HUDEP-2 (cell line): Measurements from ENCODE around the gene EPB41L4B.
A peak's percentile ranks its signal among the peaks of the same experiment; 100 is the strongest.
"Not testable (repeated sequence)": the region's sequence is repeated elsewhere in the genome, so short reads cannot be mapped to it uniquely, and the experiment has no call there.

Source experiments
- DNase-seq, 76 experiments: peaks; one replicate each; lab custom pipeline; 2025; ENCODE audit not compliant: unreplicated experiment in 76 of 76; lab: John Stamatoyannopoulos, UW

EPB41L4B gene

DNA sequence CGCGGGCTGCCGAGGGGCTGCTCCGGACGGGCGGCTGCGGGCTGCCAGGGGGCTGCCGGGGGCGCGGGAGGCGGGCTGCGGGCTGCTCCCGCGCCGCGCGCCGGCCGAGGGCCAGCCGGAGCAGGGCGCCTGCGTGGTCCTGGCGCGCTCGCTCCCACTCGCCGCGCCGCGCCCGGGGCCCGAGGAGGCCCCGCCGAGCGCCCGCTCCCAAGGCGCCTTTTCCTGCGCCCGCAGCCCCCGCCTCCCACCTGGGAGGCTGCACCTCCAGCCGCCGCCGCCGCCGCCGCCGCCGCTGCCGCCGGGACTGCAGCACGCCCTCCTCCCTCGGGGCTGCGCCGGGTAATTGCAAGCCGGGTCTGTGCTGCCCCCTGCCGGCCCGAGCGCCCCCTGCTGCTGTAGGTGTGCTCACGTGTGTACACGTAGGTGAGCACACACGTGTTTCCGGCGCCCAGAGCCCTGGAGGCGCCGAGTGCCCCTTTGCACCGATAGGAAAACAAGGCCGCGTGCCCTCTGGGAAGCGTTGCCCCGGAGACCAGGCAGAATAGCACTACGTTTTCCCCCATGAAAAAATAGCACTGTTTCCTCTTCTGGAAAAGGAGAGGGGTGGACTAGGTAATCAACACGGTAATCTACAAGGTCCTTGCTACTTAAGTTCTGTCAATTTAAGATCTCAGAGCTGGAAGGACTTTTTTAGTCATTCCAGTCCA lies at the start of gene EPB41L4B:
EPB41L4B (minus strand) TSS at position 318 of the 707 bp plus-strand sequence. CDS start 613 bp downstream, outside the sequence.
- peak in 73 of 76 experiments; percentile 28 to 90 (median 78) for DNase-seq

DNA sequence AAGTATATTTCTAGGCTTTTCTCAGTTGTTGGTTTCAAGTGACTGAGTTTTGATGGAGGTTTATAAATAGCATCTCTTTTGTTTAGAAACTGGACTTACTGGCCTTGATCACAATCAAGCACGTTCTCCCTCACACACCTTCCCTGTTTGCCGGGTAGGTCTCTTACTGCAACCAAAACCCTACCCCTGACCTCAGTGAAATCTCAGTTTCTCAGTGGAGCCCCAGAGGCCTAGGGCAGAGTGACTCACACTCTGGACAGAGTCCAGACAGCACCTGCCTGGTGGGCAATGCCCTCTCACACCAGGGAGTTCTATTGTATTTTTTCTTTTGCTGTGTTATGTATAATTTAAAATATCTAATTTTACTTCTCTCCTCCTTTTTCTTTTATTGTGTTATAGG lies 48.4 kb upstream of the EPB41L4B start:
- DNase-seq = no peak

DNA sequence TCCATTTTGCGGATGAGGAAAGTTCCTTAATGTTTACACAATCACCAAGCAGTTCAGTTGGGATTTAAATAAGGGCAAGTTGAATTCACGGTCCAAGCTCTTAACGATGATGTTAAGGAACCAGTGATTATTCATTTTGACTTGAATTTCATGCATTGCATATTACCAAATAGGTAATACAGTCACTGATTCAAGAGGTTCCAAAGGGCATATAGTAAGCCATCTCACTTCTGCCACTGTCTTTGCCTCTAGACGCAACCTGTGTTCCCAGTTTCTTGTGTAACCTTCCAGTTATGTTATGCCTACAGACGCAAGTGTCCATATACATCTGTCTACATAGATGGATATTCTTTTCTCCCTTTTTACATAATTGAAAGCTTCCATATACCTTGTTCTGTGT lies 39.9 kb upstream of the EPB41L4B start:
- DNase-seq = no peak

DNA sequence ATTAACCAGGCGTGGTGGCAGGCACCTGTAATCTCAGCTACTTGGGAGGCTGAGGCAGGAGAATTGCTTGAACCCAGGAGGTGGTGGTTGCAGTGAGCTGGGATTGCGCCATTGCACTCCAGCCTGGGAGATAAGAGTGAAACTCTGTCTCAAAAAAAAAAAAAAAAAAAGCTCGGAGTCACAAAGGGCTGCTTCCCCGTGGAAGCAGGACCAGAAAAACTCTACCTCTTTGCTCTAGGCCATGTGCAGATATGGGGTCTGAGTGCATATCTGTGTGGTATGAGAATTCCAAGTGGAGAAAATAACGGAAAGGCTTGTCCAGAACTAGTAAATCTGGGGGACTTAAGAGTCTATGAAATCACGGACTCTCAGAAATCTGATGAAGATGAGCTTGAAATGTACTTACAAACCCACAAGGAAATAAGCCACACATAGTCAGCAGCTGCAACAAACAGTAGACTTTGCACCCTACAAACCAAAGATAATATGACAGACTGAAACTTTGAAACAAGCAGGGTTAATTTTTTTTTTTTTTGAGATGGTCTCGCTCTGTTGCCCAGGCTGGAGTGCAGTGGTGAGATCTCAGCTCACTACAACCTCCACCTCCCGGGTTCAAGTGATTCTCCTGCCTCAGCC lies 38.2 kb upstream of the EPB41L4B start:
- DNase-seq = not testable (repeated sequence)

DNA sequence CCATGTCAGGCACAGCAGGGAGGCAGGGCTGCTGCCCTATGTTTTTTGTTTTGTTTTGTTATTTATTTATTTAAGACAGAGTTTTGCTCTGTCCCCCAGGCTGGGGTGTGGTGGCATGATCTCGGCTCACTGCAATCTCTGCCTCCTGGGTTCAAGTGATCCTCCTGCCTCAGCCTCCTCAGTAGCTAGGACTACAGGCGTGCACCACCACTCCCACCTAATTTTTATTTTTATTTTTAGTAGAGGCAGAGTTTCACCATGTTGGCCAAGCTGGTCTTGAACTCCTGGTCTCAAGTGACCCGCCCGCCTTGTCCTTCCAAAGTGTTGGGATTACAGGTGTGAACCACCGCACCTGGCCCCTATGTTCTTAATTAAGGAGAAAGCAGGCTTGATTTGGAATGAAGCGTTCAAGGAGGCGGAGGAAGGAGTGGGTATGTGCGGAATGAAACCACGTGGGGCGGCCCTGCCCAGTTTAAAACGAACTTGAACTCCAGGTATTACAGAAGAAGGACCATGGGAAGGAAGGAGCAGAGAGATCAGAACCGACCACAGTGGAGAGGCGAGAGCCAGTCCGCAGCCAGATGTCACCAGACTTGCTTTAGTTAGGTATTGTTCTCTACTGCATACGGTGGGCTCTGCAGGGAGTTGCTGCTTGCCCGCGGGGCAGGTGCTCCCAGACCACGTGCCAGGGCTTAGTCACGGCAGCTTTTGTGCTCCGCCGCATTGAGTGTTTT lies 34.9 kb upstream of the EPB41L4B start:
- no peak for DNase-seq

DNA sequence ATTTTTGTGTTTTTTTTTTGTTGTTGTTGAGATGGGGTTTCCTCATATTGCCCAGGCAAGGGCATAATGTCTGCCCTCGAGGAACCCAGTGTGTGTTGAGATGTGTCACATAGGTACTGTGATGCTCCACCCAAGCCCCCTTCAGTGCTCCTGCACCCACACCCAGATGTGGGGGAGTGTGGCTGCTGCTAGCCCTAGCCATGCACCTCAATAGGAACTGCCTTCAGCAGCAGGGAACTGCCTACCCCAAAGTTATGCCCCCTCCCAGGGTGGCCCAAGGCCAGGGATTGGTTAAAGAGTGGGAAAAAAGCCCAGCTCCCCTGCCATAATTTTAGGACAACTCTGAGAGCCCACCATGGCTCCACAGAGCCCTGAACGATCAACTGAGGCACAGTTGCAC lies 33.3 kb upstream of the EPB41L4B start:
- DNase-seq = no peak

DNA sequence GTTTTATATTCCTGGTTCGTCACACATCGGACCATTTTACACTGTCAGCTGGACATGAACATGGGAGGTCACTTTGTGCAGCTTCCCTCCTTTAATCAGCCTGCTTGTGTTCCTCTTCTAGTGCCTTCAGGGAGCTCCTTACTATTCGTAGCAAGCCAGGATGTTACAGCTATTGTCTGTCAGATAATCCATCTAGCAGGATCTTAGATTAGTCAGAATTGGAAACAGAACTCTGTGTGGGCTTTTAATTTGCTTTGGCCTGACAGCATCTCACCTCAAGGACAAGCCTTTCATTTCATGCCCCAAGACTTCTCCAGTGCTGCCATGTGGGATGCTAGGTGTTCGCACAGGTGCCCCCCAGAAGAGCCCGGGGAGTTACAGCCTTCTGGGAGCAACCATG lies 30.2 kb upstream of the EPB41L4B start:
- DNase-seq = no peak

DNA sequence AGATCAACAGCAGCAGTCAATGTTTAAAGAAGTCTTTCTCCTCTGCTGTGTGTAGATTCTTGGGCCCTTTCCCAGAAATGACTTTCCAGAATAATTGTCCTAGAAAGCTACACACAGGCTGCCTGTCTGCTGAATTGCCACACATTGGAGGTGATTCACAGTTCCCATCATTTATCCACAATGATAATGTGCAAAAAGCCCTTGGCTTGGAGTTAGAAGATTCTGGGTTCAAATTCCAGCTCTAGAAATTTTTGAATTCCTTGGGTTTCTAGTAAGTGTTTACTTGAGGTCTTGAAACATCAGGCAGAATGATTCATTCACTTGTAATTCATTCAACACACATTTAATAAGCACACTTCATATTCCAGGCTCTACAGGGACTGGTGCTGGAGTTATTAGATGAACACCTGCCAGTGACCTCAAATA lies 28.6 kb upstream of the EPB41L4B start:
- no peak for DNase-seq

DNA sequence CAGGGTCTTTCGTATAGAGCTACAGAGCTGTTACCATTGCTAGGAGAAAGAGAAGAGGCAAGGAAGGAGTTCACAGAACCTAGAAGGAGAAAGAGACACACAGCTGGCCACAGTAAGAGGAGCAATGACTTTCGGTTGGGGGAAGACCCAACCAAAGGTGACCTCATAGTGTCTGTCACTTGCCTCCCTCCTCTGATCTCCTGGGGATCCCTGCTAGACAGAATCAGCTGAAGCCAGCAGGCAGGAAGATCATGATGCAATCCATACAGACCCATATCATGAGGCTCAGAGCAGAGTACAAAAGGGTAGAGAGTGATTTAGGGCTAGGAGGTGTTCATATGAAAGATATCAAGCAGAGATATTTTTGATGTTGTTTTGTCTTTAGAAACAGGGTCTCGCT lies 26.0 kb upstream of the EPB41L4B start:
- DNase-seq = no peak

DNA sequence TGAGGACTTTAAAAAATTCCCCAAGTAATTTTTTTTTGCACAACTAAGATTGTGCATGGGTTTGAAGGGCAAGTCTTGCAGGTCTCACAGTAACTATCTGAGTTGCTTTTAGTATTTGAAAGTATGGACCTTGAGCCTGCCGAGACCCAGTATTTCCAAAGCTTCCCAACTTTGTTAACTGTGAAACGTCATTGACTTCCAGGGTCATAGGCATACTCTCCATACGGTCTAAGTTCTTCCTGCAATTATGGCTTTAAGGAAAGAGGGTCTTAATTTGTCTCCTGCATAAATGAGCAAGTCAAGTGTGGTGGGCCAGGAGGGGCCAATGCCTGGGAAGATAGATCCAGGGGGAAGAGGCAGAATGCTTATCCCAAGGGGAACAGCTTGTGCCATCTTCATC lies 24.0 kb upstream of the EPB41L4B start:
- DNase-seq = no peak

DNA sequence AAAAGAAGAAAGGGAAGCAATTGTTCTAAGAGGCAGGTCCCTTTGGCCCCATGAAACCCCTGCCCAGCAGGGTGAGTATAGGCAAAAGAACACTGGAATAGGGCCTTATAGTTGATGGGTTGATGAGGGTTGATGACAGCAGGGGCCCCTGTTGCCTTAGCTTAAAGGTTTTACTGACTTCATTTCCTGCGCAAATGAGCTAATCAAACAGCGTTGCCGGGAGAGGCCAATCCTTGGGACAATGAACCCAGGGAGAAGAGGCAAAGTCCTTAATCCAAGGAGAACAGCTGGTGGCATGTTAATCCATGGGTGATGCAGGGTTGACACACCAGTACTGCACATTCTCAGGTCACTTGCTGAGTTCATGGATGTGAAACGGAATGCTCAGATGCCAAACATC lies 22.0 kb upstream of the EPB41L4B start:
- DNase-seq = no peak

DNA sequence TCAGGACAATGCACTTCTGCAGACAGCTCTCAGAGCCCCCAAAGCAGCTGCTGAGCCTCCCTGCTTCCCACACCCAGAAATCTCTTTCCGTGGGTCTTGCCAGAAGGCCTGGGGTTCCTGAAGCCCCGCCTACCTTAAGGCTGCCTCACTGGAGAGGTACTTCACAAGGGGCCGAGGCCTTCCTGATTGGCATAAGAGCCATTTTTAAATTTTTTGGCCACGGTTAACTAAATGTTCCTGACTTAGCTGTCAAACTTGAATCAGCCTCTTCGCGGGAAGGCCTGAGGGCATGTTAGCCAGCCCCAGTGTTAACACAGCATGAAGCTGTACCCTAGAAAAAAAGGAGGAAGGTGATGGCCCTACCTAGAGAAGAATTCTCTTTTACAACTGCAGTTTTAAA lies 20.7 kb upstream of the EPB41L4B start:
- no peak for DNase-seq

DNA sequence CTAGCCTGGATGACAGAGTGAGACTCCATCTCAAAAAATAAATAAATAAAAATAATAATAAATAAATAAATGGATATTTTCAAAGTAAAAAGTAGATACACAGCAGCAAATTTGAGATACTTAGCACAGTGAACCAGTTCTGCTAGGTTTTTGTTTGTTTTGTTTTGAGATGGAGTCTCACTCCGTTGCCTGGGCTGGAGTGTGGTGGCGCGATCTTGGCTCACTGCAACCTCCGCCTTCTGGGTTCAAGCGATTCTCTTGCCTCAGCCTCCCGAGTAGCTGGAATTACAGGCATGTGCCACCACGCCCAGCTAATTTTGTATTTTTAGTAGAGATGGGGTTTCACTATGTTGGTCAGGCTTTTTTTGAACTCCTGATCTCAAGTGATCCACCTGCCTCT lies 20.1 kb upstream of the EPB41L4B start:
- DNase-seq = not testable (repeated sequence)

DNA sequence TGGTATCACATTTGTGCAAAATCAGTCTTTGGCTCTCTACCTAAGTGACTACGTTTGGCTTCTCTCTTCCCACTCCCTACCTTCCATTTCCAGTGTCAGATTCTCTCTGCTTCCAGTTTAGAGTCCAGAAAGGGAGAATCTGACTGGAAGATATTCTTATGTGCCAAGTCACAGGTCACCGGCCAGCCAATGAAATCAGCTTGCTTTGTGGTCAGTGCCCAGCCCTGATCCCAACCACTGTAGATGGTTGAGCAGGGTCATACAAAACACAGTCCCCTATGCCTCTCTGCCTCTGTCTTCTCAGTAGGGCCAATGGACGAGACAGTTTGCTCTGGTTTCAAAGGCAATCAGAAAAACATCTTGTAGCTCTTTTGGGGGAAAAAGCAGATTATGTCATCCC lies 15.6 kb upstream of the EPB41L4B start:
- no peak for DNase-seq

DNA sequence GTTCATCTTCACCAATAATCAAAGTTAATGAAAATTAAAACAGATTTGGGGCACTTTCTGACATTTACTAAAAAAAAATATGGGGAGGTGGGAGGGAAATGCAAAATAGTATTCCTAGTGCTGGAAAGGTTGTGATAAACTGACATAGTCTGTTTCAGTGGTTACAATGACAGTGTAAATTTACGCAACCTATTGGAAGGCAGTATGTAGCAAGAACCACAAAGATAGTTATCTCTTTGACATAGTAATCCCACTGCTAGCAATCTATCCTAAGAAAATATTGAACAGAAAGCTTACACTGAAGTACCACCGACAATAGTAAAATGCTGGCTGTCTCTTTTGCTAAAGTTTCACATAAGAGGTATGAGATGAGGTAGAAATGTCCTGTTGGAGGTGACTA lies 15.1 kb upstream of the EPB41L4B start:
- no peak for DNase-seq

DNA sequence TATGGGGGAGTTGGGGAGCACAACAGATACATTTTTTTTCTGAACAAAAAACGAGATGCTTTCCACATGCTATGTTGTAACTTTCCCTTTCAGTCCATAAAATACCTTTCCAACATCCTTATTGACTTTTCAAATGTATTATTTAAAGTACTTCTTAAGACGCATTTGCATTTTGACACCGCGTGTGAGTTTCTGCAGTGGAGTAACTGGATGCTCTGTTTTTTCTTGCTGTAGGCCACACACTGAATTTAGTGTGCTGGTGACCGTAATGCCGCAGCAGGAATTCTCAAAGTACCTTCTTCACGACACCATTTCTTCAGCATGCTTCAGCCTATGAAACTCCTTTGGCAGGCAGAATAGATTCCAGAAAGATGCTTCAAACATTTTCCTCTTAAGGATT lies 14.3 kb upstream of the EPB41L4B start:
- DNase-seq = no peak

DNA sequence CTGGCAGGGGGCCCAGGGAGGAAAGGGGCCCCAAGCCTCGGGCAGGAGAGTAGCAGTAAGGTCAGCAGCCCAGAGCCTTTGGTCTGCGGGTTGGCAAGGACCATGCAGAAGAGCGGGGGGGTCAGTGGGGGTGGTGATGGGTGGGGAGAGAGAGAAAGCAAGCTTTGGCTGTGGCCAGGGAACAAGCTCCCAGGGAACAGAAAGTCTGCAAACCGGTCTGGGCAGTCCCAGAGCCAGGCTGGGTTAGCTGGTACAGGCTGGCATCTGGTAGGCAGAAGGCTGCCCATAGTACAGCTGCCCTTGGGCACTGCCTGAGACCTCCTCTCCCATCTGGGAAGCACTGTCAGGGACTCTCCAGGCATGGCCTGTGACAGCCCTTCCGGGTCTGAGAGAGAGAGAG lies 10.5 kb upstream of the EPB41L4B start:
- no peak for DNase-seq

DNA sequence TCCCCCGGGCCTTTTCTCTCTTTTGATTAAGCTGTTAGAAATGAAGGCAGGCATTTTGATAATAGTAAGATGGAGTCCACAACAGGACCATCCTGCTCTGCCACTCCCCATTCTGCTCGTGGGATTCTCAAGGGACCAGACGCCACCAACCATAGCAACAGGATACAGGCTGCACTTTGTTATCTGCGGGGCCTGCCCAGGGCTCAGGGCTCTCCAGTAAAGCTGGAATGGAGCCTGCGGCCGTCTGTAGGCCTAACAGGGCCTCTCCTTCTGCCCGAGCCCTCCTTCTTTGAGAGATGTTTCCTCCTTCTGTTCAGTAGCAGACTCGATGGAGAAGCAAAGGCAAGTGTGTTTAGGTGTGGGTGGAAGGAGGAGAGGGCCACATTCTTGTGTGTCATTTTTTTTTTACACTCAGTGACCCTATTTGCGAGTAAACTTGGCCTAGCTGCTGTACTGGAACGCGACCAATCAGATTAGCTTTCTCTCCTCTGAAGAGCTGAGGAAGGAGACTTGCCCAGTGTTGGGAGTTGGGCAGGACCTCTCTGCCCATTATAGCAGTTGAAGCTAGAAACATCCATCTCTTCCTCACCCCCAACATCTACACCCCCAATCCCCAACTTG lies 8.9 kb upstream of the EPB41L4B start:
- DNase-seq = peak in 71 of 76 experiments; percentile 7 to 80 (median 54)

DNA sequence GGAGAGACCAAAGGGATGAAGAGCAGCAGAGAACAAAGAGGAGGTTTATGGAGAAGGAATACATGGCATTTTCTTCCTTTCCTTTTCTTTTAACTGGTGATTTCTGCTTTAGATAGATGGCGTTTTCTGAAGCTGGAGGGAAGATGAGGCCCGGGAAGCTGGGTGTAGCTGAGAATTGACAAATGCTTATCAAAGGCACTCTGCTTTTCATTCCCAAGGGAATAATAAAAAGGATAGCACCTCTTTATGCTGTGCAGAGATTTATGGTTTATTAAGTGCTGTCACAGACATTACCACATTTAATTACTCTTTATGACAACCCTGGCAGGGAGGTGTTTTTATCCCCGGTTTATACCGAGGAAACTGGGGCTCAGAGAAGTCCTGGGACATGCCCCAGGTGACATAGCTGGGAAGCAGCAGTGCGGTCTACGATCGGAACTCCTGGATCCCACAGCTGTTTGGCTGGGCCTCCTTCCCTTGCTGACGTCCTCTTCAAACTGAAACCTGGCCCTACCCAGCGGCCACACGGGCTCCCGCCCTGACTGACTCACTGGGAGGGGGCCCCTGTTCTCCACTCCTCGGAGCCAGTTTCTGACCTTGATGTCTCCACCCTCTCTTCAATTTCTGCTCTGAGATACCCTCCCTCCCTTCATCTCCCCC lies 8.2 kb upstream of the EPB41L4B start:
- peak in 56 of 76 experiments; percentile 4 to 75 (median 44) for DNase-seq

DNA sequence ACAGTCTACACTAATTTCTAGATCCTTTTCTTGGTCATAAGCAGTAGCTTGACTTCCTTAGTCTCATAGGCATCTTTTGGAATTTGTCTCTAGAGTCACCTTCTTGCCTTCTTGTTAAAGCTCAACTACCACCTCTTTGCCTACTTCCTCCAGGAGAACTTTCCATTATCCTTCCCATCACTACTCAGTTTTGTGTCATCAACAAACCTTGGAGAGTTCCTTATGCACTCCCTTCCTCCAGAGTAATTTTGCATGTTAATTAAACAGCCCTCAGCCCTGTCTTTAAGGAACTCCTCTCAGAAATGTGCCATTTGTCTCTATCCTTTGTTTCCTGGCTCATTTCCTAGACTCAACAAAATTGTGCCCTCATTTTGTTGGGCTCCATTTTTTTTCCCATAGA lies 4.2 kb upstream of the EPB41L4B start:
- DNase-seq = no peak

DNA sequence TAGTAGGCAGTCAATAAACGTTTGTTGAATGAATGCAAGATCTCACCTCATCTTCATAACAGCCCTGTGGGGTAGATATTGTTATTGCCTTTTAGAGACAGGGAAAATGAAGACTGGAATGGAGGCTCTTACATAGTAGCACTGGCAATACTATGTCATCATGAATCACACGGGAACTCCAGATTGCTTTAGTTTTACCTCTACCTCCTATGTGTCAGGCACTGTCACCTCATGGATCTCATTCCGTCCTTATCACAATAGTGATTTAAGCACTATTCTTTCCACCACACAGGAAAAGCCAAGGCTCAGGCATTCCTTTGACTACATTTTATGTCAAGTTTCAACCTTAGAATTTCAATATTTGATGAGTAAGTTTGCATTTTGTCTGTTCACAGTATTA lies 2.9 kb upstream of the EPB41L4B start:
- no peak for DNase-seq
